GM18499 (cell line): ENCODE results near the gene COL24A1.
"Not testable (repeated sequence)": the region's sequence is repeated elsewhere in the genome, so short reads cannot be mapped to it uniquely, and the experiment has no call there.

Experiments used
- ATAC-seq: cut with Tn5 transposase; IDR thresholded peaks from one replicate; pipeline ENCODE4 v1.9.1; 2021; ENCODE audit warnings: moderate number of reproducible peaks; ENCODE audit not compliant: insufficient read depth, unreplicated experiment

Gene COL24A1

DNA sequence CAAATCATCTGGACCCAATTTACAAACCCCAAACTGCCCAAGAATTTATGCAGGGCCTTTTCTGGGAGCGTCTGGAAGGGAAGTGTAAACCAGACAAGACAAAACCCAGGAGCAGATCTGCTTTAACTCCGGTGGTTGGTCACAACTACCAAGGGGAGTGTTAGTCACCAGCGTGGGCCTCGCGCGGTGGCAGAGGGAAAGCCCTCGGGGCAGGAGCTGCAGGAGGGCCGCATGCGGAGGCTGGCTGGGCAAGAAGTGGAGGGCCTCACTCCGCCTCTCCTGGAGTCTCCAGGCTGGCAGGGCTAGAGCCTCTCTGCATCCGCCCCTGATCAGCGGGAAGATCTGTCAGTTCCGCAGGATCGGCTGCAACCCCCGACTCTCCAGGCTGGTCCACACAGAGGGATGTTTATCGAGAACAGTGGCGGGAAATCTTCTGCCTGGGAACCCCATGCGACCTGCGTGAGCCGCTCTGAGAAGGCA, 2.0 kb downstream of the COL24A1 start:
- ATAC-seq: no peak

DNA sequence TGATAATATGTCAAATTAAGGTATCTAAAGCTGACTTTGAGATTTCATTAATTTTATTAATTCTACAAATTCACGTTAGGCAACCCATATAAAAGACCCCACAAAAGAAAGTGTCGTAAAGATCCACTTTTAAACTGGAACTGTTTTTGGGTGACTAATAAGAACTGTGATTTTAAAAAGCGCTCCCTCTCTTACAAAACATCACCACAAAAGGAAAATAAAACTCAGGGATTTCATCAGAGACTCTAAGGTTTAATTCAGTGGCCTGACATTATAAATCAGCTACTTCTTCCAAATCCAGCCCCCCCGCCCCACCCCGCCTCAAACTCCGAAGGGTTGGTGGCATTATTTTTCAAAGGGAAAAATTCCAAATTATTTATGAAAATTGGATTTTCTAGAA, 2.7 kb downstream of the COL24A1 start:
- no peak for ATAC-seq

DNA sequence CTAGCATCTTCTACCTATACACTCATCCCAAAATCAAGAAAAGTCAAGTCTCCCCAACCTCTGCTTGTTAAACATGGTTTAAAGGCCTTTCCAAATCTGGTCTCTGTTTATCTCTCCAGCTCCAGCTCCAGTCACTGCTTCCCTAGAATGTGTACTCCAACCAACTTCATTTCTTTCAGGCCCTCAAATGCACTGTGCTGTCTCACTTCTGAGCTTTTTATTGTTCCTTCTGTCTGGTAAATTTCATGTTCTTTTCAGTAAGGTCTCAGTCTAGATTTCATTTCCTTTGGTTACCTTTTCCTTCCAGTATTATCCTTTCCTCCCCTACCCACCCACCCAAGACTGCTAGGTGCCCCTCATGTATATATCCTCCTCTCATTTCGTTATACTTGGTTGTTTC, 3.7 kb downstream of the COL24A1 start:
- ATAC-seq: no peak

DNA sequence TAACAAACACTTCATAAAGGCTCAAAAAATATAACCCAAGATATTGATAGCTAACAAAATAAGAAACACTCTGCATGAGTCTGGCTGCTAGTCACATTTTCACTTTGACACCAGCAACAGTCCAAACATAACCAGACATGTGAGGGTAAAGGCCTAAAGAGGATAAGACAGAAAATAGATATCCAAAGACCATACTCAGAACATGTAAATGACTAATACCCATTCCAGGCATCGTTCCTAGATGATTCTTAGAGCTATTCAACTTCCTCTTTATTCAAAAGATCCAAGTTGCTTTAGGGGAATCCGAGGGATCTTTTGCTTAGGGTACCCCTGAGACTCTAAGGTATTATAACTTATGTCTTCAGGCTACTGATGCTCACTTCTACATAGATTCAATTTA, 5.1 kb downstream of the COL24A1 start:
- no peak for ATAC-seq

DNA sequence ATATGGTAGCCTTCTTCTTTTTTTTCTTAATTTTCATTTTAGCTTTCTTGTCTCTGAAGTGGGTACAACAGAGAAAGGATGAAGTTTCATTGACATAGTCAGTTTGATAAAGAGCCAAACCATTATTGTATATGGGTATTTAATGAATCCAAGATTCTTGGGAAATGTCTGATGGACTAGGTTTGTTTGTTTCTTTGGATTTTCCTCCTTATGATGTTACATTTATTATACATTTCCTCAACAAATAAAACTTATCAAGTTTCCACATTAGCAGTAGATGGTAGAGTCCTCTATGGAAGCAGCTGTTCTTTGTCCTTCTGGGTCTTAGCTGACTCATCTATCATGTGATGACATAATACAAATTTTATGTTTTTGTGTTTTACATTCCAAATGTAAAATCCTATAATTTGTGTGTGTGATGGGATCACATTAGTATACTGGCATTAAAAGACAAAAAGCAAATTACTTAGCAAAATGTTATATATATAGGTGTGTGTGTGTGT, 6.0 kb downstream of the COL24A1 start:
- ATAC-seq: no peak

DNA sequence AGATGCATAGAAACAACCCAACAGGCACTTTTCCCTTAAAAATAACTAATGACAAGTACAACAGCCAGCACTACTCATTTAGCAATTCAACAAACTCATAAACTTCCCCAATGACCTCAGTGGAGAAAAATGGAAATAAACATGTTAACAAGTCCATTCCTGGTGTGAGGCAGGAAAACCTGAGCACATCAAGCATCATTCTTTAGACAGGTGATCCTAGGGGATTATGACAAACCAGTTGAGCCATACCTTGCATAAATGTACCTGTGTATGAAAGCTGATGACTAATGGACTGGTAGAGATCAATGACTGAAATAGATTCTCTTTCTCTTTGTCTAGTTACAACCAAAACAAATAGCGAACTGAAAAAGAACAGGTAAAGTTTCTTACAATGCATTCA, 7.0 kb downstream of the COL24A1 start:
- ATAC-seq: no peak

DNA sequence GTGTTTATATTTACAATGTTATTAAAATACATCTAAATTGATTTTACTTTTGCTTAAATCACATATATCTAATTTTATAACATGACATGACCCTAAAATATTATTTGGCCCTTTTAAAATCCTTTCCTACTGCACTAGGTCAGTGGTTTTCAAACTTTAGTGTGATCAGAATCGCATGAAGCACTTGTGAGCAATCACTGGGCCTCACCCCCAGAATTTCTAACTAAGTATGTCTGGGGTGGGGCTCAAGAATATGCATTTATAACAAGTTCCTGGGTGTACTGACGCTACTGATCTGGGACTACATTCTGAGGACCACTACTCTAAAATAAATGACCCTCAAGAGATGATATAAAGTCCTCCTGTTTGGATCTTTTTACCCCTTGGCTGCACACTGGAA, 8.8 kb downstream of the COL24A1 start:
- ATAC-seq: no peak

DNA sequence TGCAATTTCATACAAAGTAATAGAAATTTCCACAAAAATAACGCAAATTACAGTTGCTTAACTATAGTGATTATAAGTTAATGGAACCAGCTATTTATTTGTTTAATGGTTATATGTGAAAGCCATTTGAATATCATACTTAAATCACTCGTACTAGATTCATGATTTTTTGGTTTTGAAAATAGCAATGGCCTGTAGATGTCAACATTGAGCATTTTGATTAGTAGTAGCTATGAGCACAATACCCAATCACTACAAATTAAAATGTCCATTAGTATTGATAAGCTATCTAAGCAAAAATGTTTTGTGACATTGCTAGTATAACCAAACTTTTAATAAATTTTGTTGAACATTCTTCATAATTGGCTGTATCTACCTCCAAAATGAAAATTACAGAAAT, 10.0 kb downstream of the COL24A1 start:
- no peak for ATAC-seq

DNA sequence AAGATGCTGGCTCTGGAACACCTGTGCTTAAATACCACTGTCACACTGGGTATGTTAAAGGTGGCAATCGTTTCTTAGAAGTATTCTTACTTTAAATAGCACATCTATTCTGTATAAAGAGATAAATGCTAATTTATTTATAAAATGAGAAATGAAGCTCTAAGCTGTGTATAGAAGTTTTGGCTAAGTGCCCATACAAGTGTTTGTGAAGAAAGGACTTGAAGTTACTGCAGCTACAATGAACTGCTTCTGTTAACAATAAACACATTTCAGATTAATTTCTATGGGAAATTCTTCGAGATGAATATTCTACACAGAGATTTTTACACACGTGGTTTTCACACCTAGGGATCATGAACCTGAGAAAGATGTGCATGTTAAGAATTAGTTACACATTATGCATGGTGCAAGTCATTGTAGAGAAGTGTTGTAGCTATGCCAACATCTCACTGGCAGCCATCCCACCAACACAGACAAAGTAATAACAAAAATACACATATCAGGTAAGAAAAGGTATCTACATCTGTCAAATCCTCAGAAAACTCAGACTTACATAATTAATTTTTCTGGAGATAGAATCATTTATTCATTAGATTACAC, 16.2 kb downstream of the COL24A1 start:
- no peak for ATAC-seq

DNA sequence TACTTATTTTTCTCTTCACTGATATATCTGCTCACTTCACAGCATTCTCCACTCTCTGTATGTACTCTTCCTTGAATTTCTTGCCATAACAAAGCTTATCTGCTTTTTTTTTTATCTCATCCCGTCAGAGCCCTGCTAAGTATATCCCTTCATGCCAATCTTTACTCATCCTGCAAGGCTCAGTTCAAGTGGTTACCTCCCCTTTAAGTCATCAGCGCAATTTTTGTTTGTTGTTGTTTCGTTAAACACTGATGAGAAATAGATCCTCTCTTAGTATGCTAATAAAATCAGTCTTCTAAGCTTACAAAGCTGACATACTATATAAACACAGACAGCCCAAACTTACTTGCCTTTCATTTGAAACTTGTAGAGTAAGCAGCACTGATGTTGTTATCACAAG, 17.8 kb downstream of the COL24A1 start:
- ATAC-seq: no peak

DNA sequence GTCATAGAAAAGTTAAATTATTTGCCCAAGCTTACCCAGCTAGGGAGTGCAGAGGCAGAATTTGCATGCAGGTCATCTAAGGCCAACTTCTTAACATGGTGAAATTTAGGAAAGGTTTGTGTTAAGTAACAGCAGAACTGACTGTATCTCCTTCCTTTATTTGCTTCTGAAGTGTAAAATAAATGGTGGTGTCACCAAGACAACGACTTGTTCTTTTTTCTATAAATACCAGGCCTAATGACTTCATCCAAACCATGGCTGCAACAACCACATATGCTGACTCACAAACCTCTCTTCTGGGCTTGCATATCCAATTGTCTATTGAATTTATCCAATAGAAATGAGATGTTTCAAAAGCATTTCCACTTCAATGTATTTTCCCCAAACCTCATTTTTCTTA, 19.1 kb downstream of the COL24A1 start:
- ATAC-seq: no peak

DNA sequence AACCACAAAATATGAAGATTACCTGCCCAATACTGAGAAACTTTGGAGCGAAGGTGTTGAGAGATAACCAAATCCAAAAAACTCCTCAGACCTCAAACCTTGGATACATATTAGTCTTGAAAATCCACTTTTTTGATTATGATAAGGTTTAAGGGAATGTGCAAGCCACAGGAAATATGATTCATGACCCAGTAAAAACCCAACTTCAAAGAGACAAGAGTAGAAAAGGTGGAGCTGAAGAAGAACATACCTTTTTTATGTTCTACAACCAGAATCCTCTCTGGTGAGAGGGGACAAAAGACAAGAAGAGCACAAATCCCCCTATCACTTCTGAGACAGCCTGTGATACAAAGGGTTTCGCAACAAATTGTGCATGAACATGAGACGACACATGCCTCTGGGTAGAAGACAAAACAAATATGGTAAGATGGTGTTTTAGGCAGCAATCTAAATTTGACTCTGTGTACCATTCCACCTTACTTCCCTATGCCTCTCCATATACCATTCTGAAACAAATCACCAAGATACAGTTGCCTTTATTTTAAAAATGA, 37.3 kb downstream of the COL24A1 start:
- no peak for ATAC-seq

DNA sequence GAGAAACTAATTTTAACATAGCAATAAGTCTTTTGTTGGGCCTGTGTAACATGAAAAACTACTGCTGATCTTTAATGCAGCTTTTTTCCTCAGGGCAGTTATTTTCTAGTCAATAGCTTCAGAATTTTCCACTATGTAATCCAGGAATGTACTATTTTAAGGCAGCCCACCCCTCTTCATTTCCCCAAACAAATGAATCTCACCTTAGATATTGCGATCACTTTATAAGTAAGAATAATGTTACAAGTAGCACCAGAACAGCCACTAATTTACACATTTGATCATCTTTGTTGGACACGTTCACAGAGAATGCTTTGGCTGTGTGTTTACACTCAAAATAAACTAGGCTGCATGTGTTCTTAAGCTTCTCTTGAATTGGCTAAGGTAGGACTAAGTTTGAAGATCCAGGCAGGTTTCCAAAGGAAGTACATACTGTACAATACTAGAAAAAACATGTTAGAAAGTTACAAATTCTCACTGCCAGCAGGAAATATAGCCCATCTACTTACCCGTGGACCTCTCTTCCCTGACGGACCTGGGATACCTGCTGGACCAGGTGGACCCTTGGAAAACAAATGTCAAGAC, 41.7 kb downstream of the COL24A1 start:
- ATAC-seq: no peak

DNA sequence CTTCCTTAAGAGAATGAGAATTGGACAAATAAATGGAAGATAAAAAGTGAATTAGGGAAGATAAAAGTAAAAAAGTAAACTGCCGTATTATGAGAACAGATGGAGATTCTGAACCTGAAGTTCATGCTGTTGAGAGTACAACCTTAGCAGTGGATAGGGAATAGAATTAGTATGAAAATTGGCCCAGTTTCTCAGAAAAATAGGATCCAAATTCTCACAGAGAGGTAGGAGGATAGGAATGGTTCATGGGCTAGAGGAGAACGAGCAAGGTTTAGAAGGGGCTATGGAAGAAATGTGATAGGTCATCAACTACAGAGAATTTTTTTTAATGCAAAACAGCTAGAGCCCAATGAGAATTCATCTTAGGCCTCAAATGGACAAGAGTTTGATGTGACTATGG, 42.3 kb downstream of the COL24A1 start:
- ATAC-seq: no peak

DNA sequence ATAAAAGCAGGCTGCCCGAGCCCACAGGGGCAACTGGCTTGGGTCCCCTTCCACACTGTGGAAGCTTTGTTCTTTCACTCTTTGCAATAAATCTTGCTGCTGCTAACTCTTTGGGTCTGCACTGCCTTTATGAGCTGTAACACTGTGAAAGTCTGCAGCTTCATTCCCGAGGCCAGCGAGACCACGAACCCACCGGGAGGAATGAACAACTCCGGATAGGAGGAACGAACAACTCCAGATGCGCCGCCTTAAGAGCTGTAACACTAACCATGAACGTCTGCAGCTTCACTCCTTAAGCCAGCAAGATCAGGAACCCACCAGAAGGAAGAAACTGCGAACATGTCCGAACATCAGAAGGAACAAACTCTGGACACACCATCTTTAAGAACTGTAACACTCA, 45.0 kb downstream of the COL24A1 start:
- not testable (repeated sequence) for ATAC-seq

DNA sequence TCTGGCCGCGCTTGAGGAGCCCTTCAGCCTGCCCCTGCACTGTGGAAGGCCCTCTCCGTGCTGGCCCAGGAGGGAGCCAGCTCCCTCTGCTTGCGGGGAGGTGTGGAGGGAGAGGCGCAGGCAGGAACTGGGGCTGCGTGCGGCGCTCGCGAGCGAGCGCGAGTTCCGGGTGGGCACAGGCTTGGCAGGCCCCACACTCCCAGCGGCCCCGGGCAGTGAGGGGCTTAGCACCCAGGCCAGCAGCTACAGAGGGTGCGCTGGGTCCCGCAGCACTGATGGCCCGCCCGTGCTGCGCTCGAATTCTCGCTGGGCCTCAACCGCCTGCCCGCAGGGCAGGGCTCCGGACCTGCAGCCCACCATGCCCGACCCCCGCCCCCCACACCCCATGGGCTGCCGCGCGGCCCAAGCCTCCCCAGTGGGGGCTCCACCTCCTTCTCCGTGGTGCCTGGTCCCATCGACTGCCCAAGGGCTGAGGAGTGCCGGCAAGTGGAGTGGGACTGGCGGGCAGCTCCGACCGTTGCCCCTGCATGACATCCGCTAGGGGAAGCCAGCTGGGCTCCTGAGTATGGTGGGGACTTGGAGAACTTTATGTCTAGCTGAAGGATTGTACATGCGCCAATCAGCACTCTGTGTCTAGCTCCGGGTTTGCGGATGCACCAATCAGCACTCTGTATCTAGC, 46.0 kb downstream of the COL24A1 start:
- no peak for ATAC-seq

DNA sequence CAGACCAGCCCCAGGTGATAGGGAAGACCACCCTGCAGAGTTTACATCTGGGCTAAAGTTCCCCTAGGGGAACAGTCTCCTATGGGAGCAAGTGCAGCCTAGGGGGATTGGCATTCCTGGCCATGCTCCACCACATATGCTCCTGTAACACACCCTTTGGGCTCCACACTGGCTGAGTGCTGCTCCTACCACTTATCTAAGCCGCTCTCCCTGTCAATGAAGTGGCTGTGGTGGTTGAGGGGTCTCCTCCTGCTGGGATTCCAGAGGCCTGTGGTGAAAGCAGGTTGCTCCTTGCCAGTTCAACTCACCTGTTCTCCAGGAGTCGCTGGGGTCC, 51.1 kb downstream of the COL24A1 start:
- ATAC-seq: no peak

DNA sequence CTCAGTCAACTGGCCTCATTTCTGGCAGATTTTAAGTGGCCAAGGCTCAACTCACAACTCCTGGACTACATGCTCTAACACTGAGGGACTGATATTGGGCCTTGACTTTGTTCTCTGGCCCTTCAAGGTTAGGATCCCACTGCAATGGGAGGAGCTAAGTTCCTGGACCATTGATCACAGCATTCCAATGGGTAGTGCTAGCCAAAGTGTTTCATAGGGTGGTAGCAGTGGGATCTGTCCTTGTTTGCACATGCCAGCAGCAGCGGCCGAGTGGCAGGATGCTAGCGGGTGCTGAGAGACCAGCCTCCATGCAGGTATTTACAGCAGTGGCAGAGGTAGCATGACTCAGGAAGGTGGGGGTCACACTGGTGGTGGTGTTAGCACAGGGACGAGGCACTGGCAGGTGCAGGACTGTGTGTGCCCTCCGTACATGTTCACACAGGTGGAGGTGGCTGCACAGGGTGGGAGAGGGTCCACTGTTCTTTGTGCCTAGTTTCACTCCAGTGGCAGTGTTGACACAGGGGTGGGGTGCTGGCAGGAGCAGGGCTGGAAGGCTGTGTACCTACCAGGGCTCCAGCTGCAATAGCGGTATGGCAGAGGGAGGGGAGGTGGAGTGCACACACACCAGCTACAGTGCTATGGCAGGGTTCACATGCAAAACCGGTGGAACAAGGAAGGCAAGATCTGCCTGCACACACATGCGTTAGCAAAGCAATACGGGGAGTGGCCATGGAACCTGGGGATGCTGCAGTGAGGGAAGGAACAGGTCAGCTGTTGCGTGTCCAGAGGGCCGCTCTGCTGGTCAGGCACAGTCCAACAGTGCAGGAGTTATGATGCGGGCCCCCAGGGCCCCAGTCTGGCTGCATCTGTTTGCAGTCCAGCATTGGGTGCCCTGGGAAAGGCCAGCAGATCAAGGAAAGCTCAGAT, 51.7 kb downstream of the COL24A1 start:
- no peak for ATAC-seq

DNA sequence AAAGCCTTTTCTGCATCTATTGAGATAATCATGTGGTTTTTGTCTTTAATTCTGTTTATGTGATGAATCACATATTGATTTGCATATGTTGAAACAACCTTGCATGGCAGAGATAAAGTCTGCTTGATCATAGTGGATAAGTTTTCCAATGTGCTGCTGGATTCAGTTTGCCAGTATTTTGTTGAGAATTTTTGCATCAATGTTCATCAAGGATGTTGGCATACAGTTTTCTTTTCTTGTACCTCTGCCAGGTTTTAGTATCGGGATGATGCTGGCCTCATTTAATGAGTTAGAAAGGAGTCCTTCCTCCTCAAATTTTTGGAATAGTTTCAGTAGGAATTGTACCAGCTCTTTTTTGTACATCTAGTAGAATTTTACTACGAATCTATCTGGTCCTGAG, 55.0 kb downstream of the COL24A1 start:
- no peak for ATAC-seq

DNA sequence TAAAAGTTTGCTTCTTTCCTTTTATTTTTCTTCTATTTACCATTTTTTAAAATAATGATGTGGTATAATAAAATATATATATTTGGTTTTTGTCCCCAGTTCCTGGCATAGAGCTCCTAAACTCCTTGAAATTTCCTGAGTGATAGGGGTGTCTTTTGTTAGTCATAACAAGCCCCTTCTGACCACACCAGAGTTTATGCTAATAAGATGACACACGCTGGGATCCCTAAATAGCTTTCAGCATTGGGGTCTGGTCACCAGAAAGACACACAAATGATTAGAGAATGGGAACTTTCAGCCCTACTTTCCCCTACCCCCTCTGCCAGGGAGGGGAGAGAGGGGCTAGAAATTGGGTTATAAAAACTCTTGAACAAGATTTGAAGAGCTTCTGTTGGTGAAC, 56.2 kb downstream of the COL24A1 start:
- no peak for ATAC-seq

DNA sequence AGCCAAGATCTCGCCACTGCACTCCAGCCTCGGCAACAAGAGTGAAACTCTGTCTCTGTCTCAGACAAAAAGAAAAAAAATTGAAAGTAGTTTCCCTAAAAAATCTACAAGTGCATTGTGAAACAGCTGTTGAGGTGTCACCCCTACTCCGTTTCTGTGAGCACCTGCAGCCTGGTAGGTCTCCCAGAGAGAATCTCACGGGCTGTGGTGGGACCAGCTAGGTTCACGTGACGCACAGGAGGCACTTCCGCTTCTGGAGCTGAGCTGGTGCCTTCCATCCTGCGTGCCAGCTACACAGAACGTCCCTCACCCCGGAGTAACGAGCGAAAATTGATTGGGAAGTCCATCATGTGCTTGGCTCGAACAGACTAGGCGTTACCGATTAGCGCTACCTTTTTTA, 66.8 kb downstream of the COL24A1 start:
- no peak for ATAC-seq
